Subcutaneous abdominal adipose tissue (tissue), 5 donors: ENCODE results near the gene TCERG1L.

ENCODE experiments used
- H3K27ac ChIP-seq: one replicate; pipeline ENCODE4 v1.7.0; 2013; ENCODE audit warnings: low read depth, mild to moderate bottlenecking, inconsistent platforms, low read length, moderate library complexity
- H3K27me3 ChIP-seq, 5 donors: one replicate each; pipeline ENCODE4 v1.7.0; 2013; ENCODE audit warnings: low read length in 5 of 5, inconsistent platforms in 1 of 5; ENCODE audit not compliant: control insufficient read depth in 5 of 5, insufficient read depth in 4 of 5
- H3K36me3 ChIP-seq, 5 donors: one replicate each; pipeline ENCODE4 v1.7.0; 2013; ENCODE audit warnings: low read length in 5 of 5; ENCODE audit not compliant: control insufficient read depth in 5 of 5, insufficient read depth in 5 of 5
- H3K4me1 ChIP-seq, 5 donors: one replicate each; pipeline ENCODE4 v1.7.0; 2013; ENCODE audit warnings: low read length in 5 of 5, mild to moderate bottlenecking in 3 of 5, moderate library complexity in 1 of 5; ENCODE audit not compliant: control insufficient read depth in 5 of 5, insufficient read depth in 5 of 5
- H3K4me3 ChIP-seq, 5 donors: one replicate each; pipeline ENCODE4 v1.7.0; 2013; ENCODE audit warnings: low read length in 5 of 5, low read depth in 1 of 5
- H3K9ac ChIP-seq, 5 donors: one replicate each; pipeline ENCODE4 v1.7.0; 2013; ENCODE audit warnings: low read length in 5 of 5, mild to moderate bottlenecking in 4 of 5, moderate library complexity in 3 of 5
- H3K9me3 ChIP-seq, 5 donors: one replicate each; pipeline ENCODE4 v1.7.0; 2013; ENCODE audit warnings: low read length in 5 of 5; ENCODE audit not compliant: control insufficient read depth in 5 of 5
- donor health status: healthy.
- donor health status: healthy.
- donor health status: healthy.
- donor health status: healthy.
- donor health status: healthy.

TCERG1L gene

GRCh38 chr10:131274133-131274880 lies 37.2 kb downstream of the TCERG1L start:
- Histone ChIP-seq H3K4me3 (no peak overlapping the region), H3K36me3 (no peaks in the 10 kb centered on the region), H3K9ac (no peak overlapping the region), H3K4me1 (no peaks in the 10 kb centered on the region), H3K9me3 (no peaks in the 10 kb centered on the region), H3K27me3 (peaks cover 2 to 16% (median 9%) of the 10 kb centered on the region in 5 donors), H3K27ac (no peak overlapping the region)

GRCh38 chr10:131273476-131273875 lies 38.0 kb downstream of the TCERG1L start:
- no peaks in the 10 kb centered on the region for H3K4me1 ChIP-seq
- H3K27me3 ChIP-seq = peaks cover 2 to 13% (median 9%) of the 10 kb centered on the region in 5 donors
- no peaks in the 10 kb centered on the region for H3K36me3 ChIP-seq
- no peaks in the 10 kb centered on the region for H3K9me3 ChIP-seq
- no peak overlapping the region for H3K4me3 ChIP-seq
- no peak overlapping the region for H3K9ac ChIP-seq
- no peak overlapping the region for H3K27ac ChIP-seq

- Histone ChIP-seq H3K4me1 (no peaks in the 10 kb centered on the region), H3K9me3 (peaks cover 0 to 3% (median 0%) of the 10 kb centered on the region in 5 donors), H3K27ac (no peak overlapping the region), H3K27me3 (peaks cover 2 to 13% (median 9%) of the 10 kb centered on the region in 5 donors), H3K9ac (no peak overlapping the region), H3K4me3 (no peak overlapping the region), H3K36me3 (no peaks in the 10 kb centered on the region)
These were observed 38.5 kb downstream of the TCERG1L start for GRCh38 chr10:131272897-131273451.

GRCh38 chr10:131271966-131272365 lies 39.6 kb downstream of the TCERG1L start:
- H3K36me3 ChIP-seq = no peaks in the 10 kb centered on the region
- no peak overlapping the region for H3K9ac ChIP-seq
- H3K9me3 ChIP-seq = peaks cover 0 to 5% (median 0%) of the 10 kb centered on the region in 5 donors
- H3K4me1 ChIP-seq = no peaks in the 10 kb centered on the region
- H3K4me3 ChIP-seq = no peak overlapping the region
- H3K27ac ChIP-seq = no peak overlapping the region
- peaks cover 0 to 18% (median 9%) of the 10 kb centered on the region in 5 donors for H3K27me3 ChIP-seq

GRCh38 chr10:131271195-131271880 lies 40.2 kb downstream of the TCERG1L start:
- Histone ChIP-seq H3K4me3 (no peak overlapping the region), H3K9ac (no peak overlapping the region), H3K36me3 (no peaks in the 10 kb centered on the region), H3K9me3 (peaks cover 0 to 8% (median 0%) of the 10 kb centered on the region in 5 donors), H3K27ac (no peak overlapping the region), H3K4me1 (no peaks in the 10 kb centered on the region), H3K27me3 (peaks cover 0 to 18% (median 9%) of the 10 kb centered on the region in 5 donors)

- H3K4me3 ChIP-seq = no peak overlapping the region
- H3K4me1 ChIP-seq = no peaks in the 10 kb centered on the region
- no peaks in the 10 kb centered on the region for H3K36me3 ChIP-seq
- H3K27me3 ChIP-seq = peaks cover 0 to 18% (median 9%) of the 10 kb centered on the region in 5 donors
- H3K9me3 ChIP-seq = peaks cover 0 to 8% (median 0%) of the 10 kb centered on the region in 5 donors
- no peak overlapping the region for H3K9ac ChIP-seq
- no peak overlapping the region for H3K27ac ChIP-seq
These were observed 40.9 kb downstream of the TCERG1L start for GRCh38 chr10:131270461-131271190.

- H3K9ac ChIP-seq = no peak overlapping the region
- H3K27me3 ChIP-seq = peaks cover 0 to 16% (median 9%) of the 10 kb centered on the region in 5 donors
- no peaks in the 10 kb centered on the region for H3K36me3 ChIP-seq
- no peak overlapping the region for H3K4me3 ChIP-seq
- no peak overlapping the region for H3K27ac ChIP-seq
- peaks cover 0 to 8% (median 0%) of the 10 kb centered on the region in 5 donors for H3K9me3 ChIP-seq
- no peaks in the 10 kb centered on the region for H3K4me1 ChIP-seq
These were observed 41.6 kb downstream of the TCERG1L start for GRCh38 chr10:131269776-131270460.

- no peak overlapping the region for H3K4me3 ChIP-seq
- no peaks in the 10 kb centered on the region for H3K36me3 ChIP-seq
These were observed 43.8 kb downstream of the TCERG1L start for GRCh38 chr10:131267814-131268095.

GRCh38 chr10:131266936-131267813 lies 44.3 kb downstream of the TCERG1L start:
- H3K36me3 ChIP-seq = no peaks in the 10 kb centered on the region
- H3K9me3 ChIP-seq = peaks cover 0 to 8% (median 0%) of the 10 kb centered on the region in 5 donors
- H3K27ac ChIP-seq = no peak overlapping the region
- no peaks in the 10 kb centered on the region for H3K4me1 ChIP-seq
- no peak overlapping the region for H3K9ac ChIP-seq
- H3K27me3 ChIP-seq = peaks cover 0 to 17% (median 5%) of the 10 kb centered on the region in 5 donors
- no peak overlapping the region for H3K4me3 ChIP-seq

More at GRCh38 chr10:131267814-131268095, 43.8 kb downstream of the TCERG1L start:
- H3K4me1 ChIP-seq = no peaks in the 10 kb centered on the region
- no peak overlapping the region for H3K27ac ChIP-seq
- no peak overlapping the region for H3K9ac ChIP-seq
- H3K27me3 ChIP-seq = peaks cover 0 to 17% (median 7%) of the 10 kb centered on the region in 5 donors
- H3K9me3 ChIP-seq = peaks cover 0 to 8% (median 0%) of the 10 kb centered on the region in 5 donors
